Measurements from ENCODE around the gene PGAP1.

GRCh38 chr2:196899976-196900375, 26.5 kb downstream of the PGAP1 start:
- TF ChIP-seq NFIC (IDR thresholded peaks at IDR 0.05) (no peak), ZBTB7A (IDR thresholded peaks at IDR 0.05; ENCODE audit: low read depth) (no peak), USF1 (IDR thresholded peaks at IDR 0.05) (no peak), MAX (IDR thresholded peaks at IDR 0.05) (no peak), EP300 (IDR thresholded peaks at IDR 0.05; ENCODE audit: borderline replicate concordance) (no peak), RAD21 (IDR thresholded peaks at IDR 0.05; ENCODE audit: low read depth) (no peak), REST (IDR thresholded peaks at IDR 0.05; ENCODE audit: low read depth) (no peak)

All from Ishikawa (cell line).